GM23248 (cell line): ENCODE measurements around the gene GALNT10.

Source experiments
- EZH2 ChIP-seq: fragments of 200-600 bp; sonication (generic); IDR thresholded peaks from 2 replicates; pipeline ENCODE4 v1.6.1; 2018; ENCODE audit warnings: antibody characterized with exemption, mild to moderate bottlenecking; ENCODE audit not compliant: insufficient read depth, poor library complexity, severe bottlenecking
- EZH2phosphoT487 ChIP-seq: fragments of 200-600 bp; sonication (generic); IDR thresholded peaks from 2 replicates; pipeline ENCODE4 v1.6.1; 2018; ENCODE audit warnings: antibody characterized with exemption, moderate library complexity, mild to moderate bottlenecking, low read depth; ENCODE audit not compliant: insufficient read depth

DNA sequence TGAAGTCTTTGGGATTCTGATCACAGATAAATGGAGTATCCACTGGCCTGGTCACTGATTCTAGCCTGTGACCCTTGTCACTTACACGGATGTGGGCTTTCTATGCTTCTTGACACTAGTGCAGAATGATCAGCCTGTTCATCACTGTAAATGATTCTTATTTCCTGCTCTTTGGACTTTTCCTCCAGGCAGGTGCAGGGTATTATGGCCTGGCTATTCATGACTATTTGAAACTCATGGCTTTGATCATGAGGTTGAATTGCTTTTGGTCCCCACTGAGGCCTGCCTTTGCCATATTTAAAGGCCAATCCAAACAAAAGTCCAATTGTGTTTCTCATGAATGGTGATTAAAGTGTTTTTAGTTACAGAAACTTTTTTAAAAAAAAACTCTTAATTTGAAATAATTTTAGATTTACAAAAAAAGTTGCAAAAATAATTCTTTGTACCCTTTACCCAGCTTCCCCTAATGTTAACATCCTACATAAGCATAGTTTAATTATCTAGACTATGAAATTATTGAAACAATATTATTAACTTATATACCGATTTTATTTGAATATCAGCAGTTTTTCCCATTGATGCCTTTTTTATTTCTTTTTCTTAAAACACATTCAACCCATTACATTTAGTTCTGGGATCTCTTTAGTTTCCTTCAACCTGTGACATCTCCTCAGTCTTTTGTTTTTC is 68.1 kb downstream of the GALNT10 start:
- TF ChIP-seq EZH2, result no peak
- TF ChIP-seq EZH2phosphoT487, result no peak
